Retinal pigment epithelial cell (primary cell): ENCODE results near the gene CRTC1.

Experiments used
- DNase-seq: peaks from one replicate; pipeline ENCODE4 v3.0.0-alpha.2; 2010; ENCODE audit warnings: low read depth
- H3K4me3 ChIP-seq: 2 replicates; pipeline ENCODE4 v1.5.1; 2011; ENCODE audit warnings: mild to moderate bottlenecking, low read length, control low read depth, moderate library complexity
- CTCF ChIP-seq: conservative IDR thresholded peaks from 2 replicates; pipeline ENCODE4 v1.5.1; 2011; ENCODE audit warnings: low read depth, low read length, control low read depth, inconsistent platforms

CRTC1 gene

GRCh38 chr19:18743784-18744418, 60.4 kb downstream of the CRTC1 start:
- H3K4me3 ChIP-seq, result no peak overlapping the region
- TF ChIP-seq CTCF, result no peak
- DNase-seq, result no peak

GRCh38 chr19:18745012-18745735, 61.7 kb downstream of the CRTC1 start:
- DNase-seq, result no peak
- no peak for TF ChIP-seq CTCF
- H3K4me3 ChIP-seq, result no peak overlapping the region

GRCh38 chr19:18745931-18746330, 62.5 kb downstream of the CRTC1 start:
- H3K4me3 ChIP-seq, result no peak overlapping the region
- DNase-seq, result no peak
- no peak for TF ChIP-seq CTCF

- DNase-seq, result no peak
- no peak overlapping the region for H3K4me3 ChIP-seq
- TF ChIP-seq CTCF, result no peak
Measured at GRCh38 chr19:18746401-18747325, 63.2 kb downstream of the CRTC1 start.

- no peak for TF ChIP-seq CTCF
- no peak for DNase-seq
- no peak overlapping the region for H3K4me3 ChIP-seq
Measured at GRCh38 chr19:18749362-18750231, 66.1 kb downstream of the CRTC1 start.

- no peak for DNase-seq
- no peak for TF ChIP-seq CTCF
- no peak overlapping the region for H3K4me3 ChIP-seq
Measured at GRCh38 chr19:18750295-18750970, 67.0 kb downstream of the CRTC1 start.
